Bronchial epithelial cell (primary cell): Measurements from ENCODE around the gene GPR37L1. TPM values are rescaled to one million over a fixed set of nuclear protein-coding genes. Genes with fewer than 3 reads are reported as not detected.
"Not testable (repeated sequence)": the region's sequence is repeated elsewhere in the genome, so short reads cannot be mapped to it uniquely, and the experiment has no call there.

ENCODE experiments used
- DNase-seq: peaks from one replicate; pipeline ENCODE4 v3.0.0-alpha.2; 2010; ENCODE audit warnings: low read depth
- FAIRE-seq: peaks from 2 replicates; lab custom pipeline; 2011; peaks lifted over from hg19 to GRCh38; lab: Jason Lieb, UNC
- H3K27me3 ChIP-seq: 2 replicates; pipeline ENCODE4 v1.5.1; 2011; ENCODE audit warnings: low read length; ENCODE audit not compliant: control insufficient read depth, insufficient read depth
- H3K36me3 ChIP-seq: 2 replicates; pipeline ENCODE4 v1.5.1; 2011; ENCODE audit warnings: low read length; ENCODE audit not compliant: control insufficient read depth, insufficient read depth
- H3K4me3 ChIP-seq: 2 replicates; pipeline ENCODE4 v1.5.1; 2011; ENCODE audit warnings: mild to moderate bottlenecking, low read depth, low read length, control low read depth
- CTCF ChIP-seq: IDR thresholded peaks from 2 replicates; pipeline ENCODE4 v1.5.1; 2011; ENCODE audit warnings: mild to moderate bottlenecking, moderate library complexity, low read length, control low read depth, inconsistent platforms; ENCODE audit not compliant: insufficient read depth, severe bottlenecking
- total RNA-seq: library from RNA; depleted of rRNA; stranded (reverse); fragments of >200 nt; gene quantifications from 2 replicates; pipeline ENCODE4 v1.2.1, GENCODE V29; 2014

GPR37L1 gene
- total RNA-seq, 1 donor from 2014 or later: not detected

GRCh38 chr1:202164271-202165037, 41.7 kb downstream of the GPR37L1 start:
- H3K27me3 ChIP-seq: peaks cover 5% of the 10 kb centered on the region
- DNase-seq: no peak
- TF ChIP-seq CTCF: no peak
- no peak overlapping the region for H3K4me3 ChIP-seq
- no peaks in the 10 kb centered on the region for H3K36me3 ChIP-seq
- FAIRE-seq: no peak

- H3K36me3 ChIP-seq: no peaks in the 10 kb centered on the region
- peaks cover 5% of the 10 kb centered on the region for H3K27me3 ChIP-seq
- TF ChIP-seq CTCF: no peak
- DNase-seq: no peak
- no peak overlapping the region for H3K4me3 ChIP-seq
- no peak for FAIRE-seq
Measured at GRCh38 chr1:202165267-202165941, 42.7 kb downstream of the GPR37L1 start.

- DNase-seq: no peak
- H3K36me3 ChIP-seq: no peaks in the 10 kb centered on the region
- TF ChIP-seq CTCF: no peak
- no peak overlapping the region for H3K4me3 ChIP-seq
- peaks cover 5% of the 10 kb centered on the region for H3K27me3 ChIP-seq
- FAIRE-seq: no peak
Measured at GRCh38 chr1:202165942-202166843, 43.5 kb downstream of the GPR37L1 start.

GRCh38 chr1:202167054-202167453, 44.3 kb downstream of the GPR37L1 start:
- H3K27me3 ChIP-seq, H3K36me3 ChIP-seq, DNase-seq, H3K4me3 ChIP-seq, FAIRE-seq: not testable (repeated sequence)

GRCh38 chr1:202167708-202168415, 45.1 kb downstream of the GPR37L1 start:
- Histone ChIP-seq H3K27me3 (peaks cover 5% of the 10 kb centered on the region), H3K4me3 (no peak overlapping the region), H3K36me3 (no peaks in the 10 kb centered on the region)
- TF ChIP-seq CTCF: no peak
- FAIRE-seq (no peak), DNase-seq (no peak)
